ENCODE data around the gene SIRPA.
"Not testable (repeated sequence)": the region's sequence is repeated elsewhere in the genome, so short reads cannot be mapped to it uniquely, and the experiment has no call there.

SIRPA gene

DNA sequence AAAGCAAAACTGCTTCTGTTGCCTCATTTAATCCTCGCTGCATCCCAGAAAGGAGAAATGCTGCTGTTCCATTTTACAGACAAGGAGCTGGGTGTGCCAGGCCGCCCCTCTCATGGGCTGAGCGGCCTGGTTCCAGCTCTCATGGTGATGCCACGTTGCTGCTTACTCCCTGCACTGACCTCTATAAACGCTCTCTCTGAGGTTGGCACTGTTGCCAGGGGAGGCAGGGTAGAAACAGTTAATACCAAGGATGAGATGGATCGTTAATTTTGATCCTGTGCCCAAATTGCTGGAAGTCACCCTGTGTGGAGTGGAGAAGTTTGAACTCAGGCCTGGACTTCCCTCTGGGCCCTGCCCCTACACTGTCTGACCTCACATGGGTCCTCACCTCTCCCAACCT, 25.6 kb downstream of the SIRPA start:
- DNase-seq = no peak
- intact Hi-C loops (cut with DNase I) = no loop called here

DNA sequence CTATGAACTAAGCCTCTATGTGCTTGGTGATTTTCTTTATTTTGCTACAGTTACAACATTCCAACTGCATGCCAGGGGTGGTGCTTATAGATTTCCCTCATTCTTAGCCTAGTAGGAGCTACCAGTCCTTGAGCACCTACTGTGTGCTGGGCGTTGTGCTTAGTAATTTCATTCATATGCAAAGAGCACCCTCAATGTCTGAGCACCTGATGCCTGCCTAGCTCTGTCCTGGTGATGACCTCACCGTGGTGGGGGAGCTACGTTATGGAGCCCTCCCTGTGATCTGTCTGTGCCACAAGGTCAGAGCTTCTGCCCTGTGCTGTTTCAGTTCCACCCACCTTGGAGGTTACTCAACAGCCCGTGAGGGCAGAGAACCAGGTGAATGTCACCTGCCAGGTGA, 26.8 kb downstream of the SIRPA start:
- DNase-seq; intact Hi-C loops (cut with DNase I): not testable (repeated sequence)

DNA sequence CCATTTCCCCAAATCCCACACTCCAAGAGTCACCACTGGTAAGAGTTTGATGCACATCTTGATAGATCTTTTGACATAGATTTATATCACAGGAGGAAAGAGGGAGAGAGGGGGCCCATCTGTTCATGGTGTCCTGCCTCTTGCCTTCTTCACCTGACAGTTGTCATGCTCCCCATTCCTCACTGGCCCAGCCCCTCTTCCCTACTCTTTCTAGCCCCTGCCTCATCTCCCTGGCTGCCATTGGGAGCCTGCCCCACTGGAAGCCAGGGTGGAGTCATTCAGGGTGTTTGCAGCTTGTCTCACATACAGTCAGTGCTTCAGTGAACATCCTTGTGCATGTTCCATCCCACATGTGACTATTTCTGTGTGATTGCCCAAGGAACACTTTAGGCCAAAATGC, 27.6 kb downstream of the SIRPA start:
- DNase-seq = no peak
- intact Hi-C loops (cut with DNase I) = no loop called here

DNA sequence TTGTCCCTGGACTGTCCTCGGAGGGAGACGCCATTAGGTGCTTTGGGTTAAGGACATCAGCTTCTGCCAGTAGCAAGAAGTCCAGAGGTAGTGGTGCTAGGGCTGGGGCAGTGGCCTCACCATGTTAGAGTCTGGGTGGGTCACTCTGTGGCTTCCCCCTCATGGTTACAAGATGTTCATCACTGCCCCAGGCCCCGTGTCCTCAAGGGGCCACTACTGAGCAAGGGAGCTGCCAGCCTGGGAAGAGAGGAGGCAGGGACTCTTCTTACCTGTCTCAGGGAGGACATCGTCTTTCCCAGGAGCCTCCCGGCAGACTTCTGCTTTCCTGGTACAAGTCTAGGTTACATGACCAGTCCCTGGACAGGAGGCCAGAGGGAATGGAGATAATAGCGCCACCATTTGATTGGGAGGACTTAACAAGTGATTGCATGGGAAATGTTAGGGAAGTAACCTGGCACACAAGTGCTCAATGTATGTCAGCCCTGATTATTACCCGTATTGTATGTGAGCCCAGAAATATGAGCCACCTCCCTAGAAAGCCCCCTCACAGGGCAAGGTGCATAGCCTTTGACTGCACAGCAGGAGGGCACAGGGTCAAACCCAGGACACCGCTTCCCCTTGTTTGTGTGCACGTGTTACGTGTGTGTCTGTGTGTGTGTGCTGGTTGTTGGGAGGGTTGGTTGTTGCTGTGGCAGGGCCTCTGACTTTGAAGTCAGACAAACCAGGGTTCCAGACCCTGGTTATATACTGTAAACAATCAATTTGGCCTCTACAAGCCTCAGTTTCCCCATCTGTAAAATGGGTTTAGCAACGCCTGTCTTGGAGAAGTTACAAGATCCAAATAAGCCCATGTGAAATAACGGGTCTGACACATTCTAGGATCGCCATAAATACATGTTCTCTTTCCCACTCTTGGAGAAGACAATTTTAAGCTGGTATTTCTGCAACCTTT, 30.0 kb downstream of the SIRPA start:
- intact Hi-C loops (cut with DNase I) = no loop called here

DNA sequence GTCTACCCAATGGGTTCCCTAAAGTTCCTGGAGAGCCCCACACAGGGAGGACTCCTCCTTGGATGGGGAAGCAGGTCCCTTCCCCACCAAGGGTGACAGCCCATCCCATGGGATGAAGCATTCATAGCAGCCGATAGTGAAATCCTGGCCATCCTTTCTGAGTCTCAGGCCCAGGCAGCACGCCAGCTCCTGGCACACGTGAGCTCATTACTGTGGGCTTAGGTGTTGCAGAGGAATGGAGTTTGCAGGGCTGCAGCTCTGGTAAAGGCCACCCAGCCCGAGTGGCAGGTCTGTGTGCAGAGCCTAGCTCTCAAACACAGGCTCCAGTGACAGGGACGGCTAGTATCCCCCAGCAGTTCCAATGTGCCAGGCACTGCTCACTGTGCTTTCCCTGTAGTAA, 31.0 kb downstream of the SIRPA start:
- intact Hi-C loops (cut with DNase I) = no loop called here
- DNase-seq = no peak

More for the DNA sequence above, 30.0 kb downstream of the SIRPA start:
- no peak for DNase-seq

DNA sequence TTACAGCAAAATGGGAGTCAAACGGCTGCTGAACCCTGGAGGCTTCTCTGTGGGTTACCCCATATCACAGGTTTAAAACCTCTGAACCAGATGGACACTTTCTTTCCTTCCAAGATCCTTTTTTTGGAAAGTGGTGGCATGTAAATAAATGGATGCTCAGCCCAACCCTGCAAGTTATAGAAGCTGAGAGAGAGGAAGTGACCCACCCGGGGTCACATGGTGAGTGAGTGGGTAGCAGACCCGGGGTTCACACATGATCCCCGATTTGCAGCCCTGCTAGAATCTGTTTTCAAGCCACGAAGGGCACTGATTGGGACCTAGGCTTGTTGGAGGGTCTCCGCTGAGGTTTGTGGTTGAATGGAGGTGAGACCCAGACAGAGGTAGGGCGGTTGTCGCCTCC, 32.0 kb downstream of the SIRPA start:
- DNase-seq = no peak
- intact Hi-C loops (cut with DNase I) = no loop called here

DNA sequence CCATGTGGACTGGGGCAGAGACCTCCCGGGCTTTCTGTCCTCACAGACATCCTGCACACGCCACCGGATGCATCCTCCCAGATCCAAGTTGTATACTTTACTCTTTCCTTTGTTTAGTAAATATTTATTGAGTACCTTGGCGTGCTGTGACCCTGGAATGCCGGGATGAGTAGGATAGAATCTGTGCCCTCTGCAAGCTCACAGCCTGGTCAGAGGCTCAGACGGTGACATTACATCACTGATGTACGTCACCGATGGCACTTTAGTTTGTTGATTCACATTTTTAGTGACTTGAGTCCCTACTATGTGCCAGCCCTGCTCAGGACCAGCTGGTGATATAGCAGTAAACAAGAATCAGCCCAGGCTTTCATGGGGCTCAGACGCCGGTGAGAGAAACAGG, 32.9 kb downstream of the SIRPA start:
- intact Hi-C loops (cut with DNase I) = no loop called here
- no peak for DNase-seq

DNA sequence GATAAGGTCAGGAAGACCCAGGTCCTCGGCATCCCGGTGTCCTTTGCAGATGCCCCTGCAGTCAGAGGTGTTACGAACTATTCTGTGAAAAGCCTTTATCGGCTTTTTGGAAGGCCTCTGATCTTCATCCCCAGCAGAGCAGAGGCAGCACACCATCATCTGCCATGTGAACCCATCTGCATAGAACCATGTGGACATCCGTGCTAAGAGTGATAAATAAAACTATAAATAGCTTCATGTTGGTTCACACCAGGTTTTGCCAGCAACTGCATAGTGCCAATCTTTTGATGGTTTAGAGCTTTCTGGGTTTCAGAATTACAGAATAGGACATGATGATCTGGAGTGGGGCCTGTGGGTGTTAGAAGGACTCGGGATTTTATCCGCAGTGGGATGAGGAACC, 33.6 kb downstream of the SIRPA start:
- intact Hi-C loops (cut with DNase I) = no loop called here
- DNase-seq = no peak

DNA sequence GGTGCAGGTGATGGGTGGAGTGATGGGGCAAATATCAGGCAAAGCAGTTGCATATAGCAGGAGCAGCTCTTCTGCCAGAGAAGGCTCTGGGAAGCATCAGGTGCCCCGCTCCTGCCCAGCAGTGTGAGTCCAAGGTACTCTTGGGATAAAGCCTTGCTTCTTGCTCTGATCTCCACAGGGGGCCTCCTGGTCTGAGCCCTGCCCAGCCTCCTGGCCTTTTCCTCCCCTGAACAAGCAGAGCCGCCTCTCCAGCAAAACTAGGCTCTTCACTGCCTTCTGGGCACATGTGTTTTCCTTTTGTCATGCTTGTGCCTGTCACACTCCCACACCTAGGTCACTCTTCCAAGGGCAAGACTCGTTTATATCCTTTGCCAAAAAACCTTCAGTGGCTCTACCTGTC, 34.3 kb downstream of the SIRPA start:
- DNase-seq = no peak
- intact Hi-C loops (cut with DNase I) = no loop called here

DNA sequence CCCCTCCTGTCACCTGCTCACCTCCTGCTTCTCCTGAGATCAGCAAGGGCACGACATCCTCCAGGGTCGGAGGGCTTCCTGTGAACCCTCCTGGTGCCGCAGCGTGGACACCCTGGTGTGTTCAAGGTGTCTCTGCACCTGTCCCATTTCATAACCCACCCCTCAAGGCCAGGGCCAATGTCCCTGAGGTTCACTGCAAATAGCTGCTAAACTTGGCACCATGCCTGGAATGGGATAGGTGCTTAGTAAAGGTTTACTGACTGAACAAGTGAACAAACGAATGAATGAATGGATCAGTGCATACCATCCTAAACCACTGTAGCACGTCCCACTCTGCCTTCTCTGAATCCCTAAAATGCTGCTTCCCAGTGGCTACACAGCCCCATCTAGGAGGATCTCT, 35.0 kb downstream of the SIRPA start:
- no peak for DNase-seq
- intact Hi-C loops (cut with DNase I) = no loop called here

DNA sequence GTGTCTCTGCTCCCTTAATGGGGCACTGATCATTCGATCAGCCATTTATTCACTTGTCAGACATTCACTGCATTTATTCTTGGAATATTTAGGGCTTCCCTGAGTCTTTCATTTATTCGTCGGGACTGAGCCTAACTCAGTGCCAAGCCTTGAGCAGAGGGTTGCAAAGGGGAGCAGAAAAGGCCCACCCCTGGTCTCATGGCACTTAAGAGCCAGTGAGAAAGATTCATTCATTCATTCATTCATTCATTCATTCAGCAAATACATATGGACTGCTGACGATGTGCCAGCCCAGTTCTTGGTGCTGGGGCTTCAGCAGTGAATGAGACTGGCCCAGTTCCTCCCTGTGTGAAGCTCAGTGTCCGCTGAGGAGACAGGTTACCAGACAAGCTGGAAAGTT, 36.6 kb downstream of the SIRPA start:
- no peak for DNase-seq
- intact Hi-C loops (cut with DNase I) = no loop called here

DNA sequence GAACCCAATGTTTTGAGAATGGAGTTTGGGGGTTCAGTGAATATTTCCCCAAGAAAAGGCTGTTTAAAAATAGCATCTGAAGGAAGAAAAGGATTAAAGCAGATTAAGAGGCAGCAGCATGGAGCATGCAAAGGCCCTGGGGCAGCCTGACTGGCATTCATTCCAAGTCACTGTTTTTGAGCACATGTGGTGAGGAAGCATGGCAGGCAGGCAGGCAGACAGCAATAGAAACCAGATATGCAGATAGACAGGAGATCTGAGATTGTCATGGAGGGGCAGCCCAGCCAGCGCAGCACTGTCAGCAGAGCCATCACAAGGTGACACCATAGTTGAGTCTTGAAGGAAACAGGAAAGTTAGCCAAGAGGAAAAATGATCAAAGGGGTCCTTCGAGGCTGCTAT, 37.8 kb downstream of the SIRPA start:
- intact Hi-C loops (cut with DNase I) = no loop called here
- no peak for DNase-seq

DNA sequence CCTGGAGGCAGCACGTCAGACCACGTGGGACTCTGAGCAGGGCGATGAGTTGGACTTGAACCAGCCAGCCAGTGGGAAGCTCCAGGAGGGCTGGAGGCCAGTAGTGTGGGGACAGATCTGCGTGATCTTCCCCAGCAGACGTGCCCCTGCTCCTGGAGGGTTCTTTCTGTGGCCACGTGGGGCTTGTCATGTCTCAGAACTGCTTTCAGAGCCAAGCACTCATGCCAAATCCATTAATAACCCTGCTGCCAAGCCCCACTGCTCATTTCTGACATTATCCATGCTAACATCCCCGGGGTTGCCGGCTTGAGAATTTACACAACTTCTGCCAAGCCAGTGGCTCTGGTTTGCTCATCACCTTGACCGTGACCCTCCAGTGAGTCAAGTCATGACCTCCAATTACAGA, 38.3 kb downstream of the SIRPA start:
- intact Hi-C loops (cut with DNase I) = no loop called here
- peak in 6 of 42 donors; percentile 18 to 70 (median 40) for DNase-seq

DNA sequence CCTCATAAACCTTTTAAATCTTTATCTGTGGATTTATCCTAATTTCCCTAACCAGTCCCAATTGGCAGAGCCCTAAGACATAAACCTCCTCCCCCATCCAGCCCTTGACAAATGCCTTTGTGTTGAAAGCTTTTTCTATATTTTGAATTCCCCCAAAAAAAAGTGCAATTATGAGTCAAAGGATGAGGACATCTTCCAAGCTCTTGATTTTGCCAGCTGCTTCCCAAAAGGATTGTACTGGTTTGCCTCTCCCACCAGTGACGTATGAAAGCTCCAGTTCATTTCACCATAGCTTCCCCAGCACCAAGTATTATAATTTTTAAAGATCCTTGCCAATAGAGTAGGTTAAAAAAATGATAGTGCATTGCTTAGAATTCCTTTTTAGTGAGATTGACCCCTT, 38.9 kb downstream of the SIRPA start:
- DNase-seq = no peak
- intact Hi-C loops (cut with DNase I) = no loop called here

DNA sequence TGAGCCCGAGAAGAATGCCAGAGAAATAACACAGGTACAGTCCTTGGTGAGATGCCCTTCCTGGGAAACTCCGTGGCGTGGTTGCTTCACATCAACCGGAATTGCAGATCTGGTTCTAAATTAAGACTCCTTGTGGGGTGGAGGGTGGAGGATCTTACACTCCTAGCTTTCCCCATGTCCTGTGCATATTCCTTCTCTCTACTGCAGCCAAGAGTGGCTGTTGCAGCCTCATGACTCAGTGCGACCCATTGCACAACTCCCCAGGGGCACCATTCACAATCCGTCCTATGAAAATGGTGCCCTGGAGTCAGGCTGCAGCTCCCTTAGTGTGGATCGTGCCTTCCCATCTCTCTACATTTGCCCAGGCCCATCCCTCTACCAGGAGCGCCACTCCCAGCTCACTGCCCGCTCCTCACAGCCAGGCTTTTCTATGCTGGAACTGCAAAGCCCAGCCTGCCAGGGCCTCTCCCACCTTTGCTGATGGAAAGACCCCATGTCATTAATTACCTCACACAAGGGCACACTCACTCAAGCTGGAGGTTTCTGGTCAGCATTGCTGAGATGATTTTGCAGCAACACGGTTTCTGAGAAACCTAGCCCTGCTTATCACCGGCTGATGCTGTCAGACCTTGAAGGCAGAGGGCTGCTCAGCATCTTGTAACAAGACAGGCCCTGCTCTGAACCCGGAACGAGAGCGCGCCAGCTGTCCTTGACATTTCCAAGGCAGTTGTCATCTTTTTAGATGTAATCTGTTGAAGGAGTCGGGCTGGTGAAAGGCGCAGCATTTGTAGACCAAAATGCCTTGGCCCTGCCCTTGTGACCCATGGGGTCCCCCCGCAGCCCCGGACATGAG, 39.7 kb downstream of the SIRPA start:
- peak in 5 of 42 donors; percentile 14 to 63 (median 30) for DNase-seq
- intact Hi-C loops (cut with DNase I) = no loop called here

DNA sequence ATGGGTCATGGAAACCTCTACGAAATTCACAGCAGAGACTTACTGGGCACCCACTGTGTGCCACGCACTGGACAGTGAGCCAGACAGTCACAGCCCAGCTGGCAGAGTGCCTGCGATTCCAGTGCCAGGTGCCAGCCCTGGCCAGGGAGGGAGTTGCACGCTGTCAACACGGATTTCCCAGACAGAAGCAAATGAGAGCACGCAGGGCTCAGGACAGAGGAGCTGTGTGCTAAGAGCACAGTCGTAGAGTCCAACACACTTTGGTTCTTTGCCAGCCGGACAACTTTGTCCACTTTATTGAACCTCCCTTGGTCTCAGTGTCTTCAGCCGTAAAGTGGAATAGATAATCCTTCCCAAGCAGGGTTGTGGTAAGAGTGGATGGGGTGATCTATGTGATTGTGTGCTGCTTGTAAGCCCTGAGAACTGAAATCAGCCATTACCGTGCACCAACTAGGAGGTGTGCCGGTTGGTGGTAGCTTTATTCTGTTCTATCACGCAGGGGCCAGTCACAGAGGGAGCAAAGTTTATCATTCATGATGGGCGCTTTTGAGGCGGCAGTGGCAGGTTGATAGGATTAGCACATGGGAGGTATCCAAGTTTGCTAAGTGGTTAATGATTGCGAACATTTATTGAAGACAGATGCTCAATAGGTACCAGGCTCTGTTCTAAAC, 40.6 kb downstream of the SIRPA start:
- intact Hi-C loops (cut with DNase I) = no loop called here
- DNase-seq = peak; percentile 51 to 94 (median 86)

DNA sequence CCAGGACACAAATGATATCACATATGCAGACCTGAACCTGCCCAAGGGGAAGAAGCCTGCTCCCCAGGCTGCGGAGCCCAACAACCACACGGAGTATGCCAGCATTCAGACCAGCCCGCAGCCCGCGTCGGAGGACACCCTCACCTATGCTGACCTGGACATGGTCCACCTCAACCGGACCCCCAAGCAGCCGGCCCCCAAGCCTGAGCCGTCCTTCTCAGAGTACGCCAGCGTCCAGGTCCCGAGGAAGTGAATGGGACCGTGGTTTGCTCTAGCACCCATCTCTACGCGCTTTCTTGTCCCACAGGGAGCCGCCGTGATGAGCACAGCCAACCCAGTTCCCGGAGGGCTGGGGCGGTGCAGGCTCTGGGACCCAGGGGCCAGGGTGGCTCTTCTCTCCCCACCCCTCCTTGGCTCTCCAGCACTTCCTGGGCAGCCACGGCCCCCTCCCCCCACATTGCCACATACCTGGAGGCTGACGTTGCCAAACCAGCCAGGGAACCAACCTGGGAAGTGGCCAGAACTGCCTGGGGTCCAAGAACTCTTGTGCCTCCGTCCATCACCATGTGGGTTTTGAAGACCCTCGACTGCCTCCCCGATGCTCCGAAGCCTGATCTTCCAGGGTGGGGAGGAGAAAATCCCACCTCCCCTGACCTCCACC, 42.2 kb downstream of the SIRPA start:
- DNase-seq = no peak
- intact Hi-C loops (cut with DNase I) = no loop called here

DNA sequence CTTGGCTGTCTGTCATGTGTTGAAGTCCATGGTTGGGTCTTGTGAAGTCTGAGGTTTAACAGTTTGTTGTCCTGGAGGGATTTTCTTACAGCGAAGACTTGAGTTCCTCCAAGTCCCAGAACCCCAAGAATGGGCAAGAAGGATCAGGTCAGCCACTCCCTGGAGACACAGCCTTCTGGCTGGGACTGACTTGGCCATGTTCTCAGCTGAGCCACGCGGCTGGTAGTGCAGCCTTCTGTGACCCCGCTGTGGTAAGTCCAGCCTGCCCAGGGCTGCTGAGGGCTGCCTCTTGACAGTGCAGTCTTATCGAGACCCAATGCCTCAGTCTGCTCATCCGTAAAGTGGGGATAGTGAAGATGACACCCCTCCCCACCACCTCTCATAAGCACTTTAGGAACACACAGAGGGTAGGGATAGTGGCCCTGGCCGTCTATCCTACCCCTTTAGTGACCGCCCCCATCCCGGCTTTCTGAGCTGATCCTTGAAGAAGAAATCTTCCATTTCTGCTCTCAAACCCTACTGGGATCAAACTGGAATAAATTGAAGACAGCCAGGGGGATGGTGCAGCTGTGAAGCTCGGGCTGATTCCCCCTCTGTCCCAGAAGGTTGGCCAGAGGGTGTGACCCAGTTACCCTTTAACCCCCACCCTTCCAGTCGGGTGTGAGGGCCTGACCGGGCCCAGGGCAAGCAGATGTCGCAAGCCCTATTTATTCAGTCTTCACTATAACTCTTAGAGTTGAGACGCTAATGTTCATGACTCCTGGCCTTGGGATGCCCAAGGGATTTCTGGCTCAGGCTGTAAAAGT, 43.5 kb downstream of the SIRPA start:
- DNase-seq = no peak
- intact Hi-C loops (cut with DNase I) = no loop called here

DNA sequence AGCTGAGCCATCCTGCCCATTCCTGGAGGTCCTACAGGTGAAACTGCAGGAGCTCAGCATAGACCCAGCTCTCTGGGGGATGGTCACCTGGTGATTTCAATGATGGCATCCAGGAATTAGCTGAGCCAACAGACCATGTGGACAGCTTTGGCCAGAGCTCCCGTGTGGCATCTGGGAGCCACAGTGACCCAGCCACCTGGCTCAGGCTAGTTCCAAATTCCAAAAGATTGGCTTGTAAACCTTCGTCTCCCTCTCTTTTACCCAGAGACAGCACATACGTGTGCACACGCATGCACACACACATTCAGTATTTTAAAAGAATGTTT, 44.0 kb downstream of the SIRPA start:
- intact Hi-C loops (cut with DNase I) = no loop called here
- DNase-seq = peak in 1 of 42 donors; percentile 14
